ENCODE measurements around the gene ATRIP. TPM values are rescaled to one million over a fixed set of nuclear protein-coding genes. Genes with fewer than 3 reads are reported as not detected.

The ATRIP gene
- total and polyA plus RNA-seq, 10 of the 15 experiments (the other 5 are each of a cell fraction or from before 2014, with no cell fraction given), result 1.4 to 16.0 (median 10.1) TPM

DNA sequence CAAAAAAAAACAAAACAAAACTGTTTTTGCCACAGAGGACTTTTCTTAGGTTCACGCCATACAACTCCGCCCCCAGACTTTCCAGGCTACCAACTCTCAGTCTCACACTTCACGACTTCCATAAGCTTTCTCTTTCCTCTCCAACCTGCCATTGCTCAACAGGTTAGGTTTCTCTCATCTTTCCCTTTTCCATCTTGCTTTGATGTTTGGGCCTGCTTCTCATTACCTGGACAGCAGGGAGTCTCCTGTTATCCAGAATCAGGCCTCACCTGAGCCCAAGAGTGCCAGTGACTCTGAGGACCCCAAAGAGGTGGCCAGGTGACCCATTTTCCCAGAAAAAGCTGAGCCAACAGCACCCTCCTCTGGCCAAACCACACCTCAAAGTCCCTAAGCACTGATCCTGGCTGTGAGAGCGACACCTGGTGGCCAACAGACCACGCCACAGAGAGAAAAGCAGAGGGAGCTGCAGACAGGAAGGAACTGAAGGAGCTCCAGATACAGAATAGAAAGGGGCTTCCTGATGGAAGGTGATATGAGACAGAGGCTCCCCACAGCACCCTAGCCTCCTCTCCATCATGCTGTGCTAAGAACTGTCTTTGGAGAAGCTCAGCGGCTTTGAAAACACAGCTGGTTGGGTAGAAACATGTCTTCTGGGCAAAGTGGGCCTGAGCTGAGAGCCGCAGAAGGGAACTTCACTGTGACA, 10.6 kb upstream of the ATRIP start (continued):
- TF ChIP-seq, protein P1, sequence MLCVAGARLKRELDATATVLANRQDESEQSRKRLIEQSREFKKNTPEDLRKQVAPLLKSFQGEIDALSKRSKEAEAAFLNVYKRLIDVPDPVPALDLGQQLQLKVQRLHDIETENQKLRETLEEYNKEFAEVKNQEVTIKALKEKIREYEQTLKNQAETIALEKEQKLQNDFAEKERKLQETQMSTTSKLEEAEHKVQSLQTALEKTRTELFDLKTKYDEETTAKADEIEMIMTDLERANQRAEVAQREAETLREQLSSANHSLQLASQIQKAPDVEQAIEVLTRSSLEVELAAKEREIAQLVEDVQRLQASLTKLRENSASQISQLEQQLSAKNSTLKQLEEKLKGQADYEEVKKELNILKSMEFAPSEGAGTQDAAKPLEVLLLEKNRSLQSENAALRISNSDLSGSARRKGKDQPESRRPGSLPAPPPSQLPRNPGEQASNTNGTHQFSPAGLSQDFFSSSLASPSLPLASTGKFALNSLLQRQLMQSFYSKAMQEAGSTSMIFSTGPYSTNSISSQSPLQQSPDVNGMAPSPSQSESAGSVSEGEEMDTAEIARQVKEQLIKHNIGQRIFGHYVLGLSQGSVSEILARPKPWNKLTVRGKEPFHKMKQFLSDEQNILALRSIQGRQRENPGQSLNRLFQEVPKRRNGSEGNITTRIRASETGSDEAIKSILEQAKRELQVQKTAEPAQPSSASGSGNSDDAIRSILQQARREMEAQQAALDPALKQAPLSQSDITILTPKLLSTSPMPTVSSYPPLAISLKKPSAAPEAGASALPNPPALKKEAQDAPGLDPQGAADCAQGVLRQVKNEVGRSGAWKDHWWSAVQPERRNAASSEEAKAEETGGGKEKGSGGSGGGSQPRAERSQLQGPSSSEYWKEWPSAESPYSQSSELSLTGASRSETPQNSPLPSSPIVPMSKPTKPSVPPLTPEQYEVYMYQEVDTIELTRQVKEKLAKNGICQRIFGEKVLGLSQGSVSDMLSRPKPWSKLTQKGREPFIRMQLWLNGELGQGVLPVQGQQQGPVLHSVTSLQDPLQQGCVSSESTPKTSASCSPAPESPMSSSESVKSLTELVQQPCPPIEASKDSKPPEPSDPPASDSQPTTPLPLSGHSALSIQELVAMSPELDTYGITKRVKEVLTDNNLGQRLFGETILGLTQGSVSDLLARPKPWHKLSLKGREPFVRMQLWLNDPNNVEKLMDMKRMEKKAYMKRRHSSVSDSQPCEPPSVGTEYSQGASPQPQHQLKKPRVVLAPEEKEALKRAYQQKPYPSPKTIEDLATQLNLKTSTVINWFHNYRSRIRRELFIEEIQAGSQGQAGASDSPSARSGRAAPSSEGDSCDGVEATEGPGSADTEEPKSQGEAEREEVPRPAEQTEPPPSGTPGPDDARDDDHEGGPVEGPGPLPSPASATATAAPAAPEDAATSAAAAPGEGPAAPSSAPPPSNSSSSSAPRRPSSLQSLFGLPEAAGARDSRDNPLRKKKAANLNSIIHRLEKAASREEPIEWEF (IDR thresholded peaks at IDR 0.05; ENCODE audit: insufficient replicate concordance, low read depth, low read length), result no peak
- TF ChIP-seq CBX5 (IDR thresholded peaks at IDR 0.05; ENCODE audit: low read depth) (no peak), NFIC (IDR thresholded peaks at IDR 0.05; ENCODE audit: low read depth, low read length) (no peak), MTA2 (IDR thresholded peaks at IDR 0.05; ENCODE audit: low read depth) (0 out of 2 replicates have a peak, but pooled peaks have one; percentile 19), SIN3A (IDR thresholded peaks at IDR 0.05; ENCODE audit: low read depth, low read length) (0 out of 2 replicates have a peak, but pooled peaks have one; percentile 39), TBL1XR1 (IDR thresholded peaks at IDR 0.05; ENCODE audit: low read depth, low read length) (no peak), RFX5 (IDR thresholded peaks at IDR 0.05; ENCODE audit: low read depth, low read length) (no peak), MYC (IDR thresholded peaks at IDR 0.05; ENCODE audit: insufficient read depth, insufficient read length, insufficient replicate concordance, low read length, severe bottlenecking) (no peak), FOXK2 (IDR thresholded peaks at IDR 0.05) (no peak), TCF3 (IDR thresholded peaks at IDR 0.05; ENCODE audit: borderline replicate concordance, insufficient read depth, low read depth, low read length) (no peak), EED (IDR thresholded peaks at IDR 0.05; ENCODE audit: low read depth) (no peak), CBFB (IDR thresholded peaks at IDR 0.05; ENCODE audit: low read depth) (no peak), ZNF274 (IDR thresholded peaks at IDR 0.05; ENCODE audit: insufficient read depth, insufficient read length) (no peak), NFYB (IDR thresholded peaks at IDR 0.05; ENCODE audit: insufficient read depth, low read depth, low read length) (no peak), SMAD5 (IDR thresholded peaks at IDR 0.05; ENCODE audit: low read depth) (no peak)
- TF ChIP-seq, protein P2, sequence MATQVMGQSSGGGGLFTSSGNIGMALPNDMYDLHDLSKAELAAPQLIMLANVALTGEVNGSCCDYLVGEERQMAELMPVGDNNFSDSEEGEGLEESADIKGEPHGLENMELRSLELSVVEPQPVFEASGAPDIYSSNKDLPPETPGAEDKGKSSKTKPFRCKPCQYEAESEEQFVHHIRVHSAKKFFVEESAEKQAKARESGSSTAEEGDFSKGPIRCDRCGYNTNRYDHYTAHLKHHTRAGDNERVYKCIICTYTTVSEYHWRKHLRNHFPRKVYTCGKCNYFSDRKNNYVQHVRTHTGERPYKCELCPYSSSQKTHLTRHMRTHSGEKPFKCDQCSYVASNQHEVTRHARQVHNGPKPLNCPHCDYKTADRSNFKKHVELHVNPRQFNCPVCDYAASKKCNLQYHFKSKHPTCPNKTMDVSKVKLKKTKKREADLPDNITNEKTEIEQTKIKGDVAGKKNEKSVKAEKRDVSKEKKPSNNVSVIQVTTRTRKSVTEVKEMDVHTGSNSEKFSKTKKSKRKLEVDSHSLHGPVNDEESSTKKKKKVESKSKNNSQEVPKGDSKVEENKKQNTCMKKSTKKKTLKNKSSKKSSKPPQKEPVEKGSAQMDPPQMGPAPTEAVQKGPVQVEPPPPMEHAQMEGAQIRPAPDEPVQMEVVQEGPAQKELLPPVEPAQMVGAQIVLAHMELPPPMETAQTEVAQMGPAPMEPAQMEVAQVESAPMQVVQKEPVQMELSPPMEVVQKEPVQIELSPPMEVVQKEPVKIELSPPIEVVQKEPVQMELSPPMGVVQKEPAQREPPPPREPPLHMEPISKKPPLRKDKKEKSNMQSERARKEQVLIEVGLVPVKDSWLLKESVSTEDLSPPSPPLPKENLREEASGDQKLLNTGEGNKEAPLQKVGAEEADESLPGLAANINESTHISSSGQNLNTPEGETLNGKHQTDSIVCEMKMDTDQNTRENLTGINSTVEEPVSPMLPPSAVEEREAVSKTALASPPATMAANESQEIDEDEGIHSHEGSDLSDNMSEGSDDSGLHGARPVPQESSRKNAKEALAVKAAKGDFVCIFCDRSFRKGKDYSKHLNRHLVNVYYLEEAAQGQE (IDR thresholded peaks at IDR 0.05; ENCODE audit: low read depth, low read length), result no peak
- TF ChIP-seq, protein P3, sequence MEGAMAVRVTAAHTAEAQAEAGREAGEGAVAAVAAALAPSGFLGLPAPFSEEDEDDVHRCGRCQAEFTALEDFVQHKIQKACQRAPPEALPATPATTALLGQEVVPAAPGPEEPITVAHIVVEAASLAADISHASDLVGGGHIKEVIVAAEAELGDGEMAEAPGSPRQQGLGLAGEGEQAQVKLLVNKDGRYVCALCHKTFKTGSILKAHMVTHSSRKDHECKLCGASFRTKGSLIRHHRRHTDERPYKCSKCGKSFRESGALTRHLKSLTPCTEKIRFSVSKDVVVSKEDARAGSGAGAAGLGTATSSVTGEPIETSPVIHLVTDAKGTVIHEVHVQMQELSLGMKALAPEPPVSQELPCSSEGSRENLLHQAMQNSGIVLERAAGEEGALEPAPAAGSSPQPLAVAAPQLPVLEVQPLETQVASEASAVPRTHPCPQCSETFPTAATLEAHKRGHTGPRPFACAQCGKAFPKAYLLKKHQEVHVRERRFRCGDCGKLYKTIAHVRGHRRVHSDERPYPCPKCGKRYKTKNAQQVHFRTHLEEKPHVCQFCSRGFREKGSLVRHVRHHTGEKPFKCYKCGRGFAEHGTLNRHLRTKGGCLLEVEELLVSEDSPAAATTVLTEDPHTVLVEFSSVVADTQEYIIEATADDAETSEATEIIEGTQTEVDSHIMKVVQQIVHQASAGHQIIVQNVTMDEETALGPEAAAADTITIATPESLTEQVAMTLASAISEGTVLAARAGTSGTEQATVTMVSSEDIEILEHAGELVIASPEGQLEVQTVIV (IDR thresholded peaks at IDR 0.05; ENCODE audit: borderline replicate concordance, partially characterized antibody), result no peak
- TF ChIP-seq, protein P4, sequence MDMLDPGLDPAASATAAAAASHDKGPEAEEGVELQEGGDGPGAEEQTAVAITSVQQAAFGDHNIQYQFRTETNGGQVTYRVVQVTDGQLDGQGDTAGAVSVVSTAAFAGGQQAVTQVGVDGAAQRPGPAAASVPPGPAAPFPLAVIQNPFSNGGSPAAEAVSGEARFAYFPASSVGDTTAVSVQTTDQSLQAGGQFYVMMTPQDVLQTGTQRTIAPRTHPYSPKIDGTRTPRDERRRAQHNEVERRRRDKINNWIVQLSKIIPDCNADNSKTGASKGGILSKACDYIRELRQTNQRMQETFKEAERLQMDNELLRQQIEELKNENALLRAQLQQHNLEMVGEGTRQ (IDR thresholded peaks at IDR 0.05; ENCODE audit: borderline replicate concordance, low read depth, low read length), result no peak

Measured in GM12878 (cell line).